ENCODE results near the gene COA4. TPM values are rescaled to one million over a fixed set of nuclear protein-coding genes. Genes with fewer than 3 reads are reported as not detected.

The COA4 gene
- total RNA-seq, 1 donor from 2014 or later: 48.1 TPM

GRCh38 chr11:73866095-73866579 lies 10.5 kb downstream of the COA4 start:
- DNase-seq: no peak
- intact Hi-C loops (cut with DNase I): no loop called here
- H3K4me3 ChIP-seq: no peak overlapping the region
- no peaks in the 10 kb centered on the region for H3K4me1 ChIP-seq
- ATAC-seq: no peak
- H3K36me3 ChIP-seq: peaks cover 20% of the 10 kb centered on the region
- H3K27me3 ChIP-seq: no peaks in the 10 kb centered on the region
- H3K9me3 ChIP-seq: no peaks in the 10 kb centered on the region
- no peak overlapping the region for H3K27ac ChIP-seq
- TF ChIP-seq CTCF (IDR thresholded peaks at IDR 0.05): no peak

- TF ChIP-seq CTCF (IDR thresholded peaks at IDR 0.05): no peak
- ATAC-seq: no peak
- Histone ChIP-seq H3K4me3 (no peak overlapping the region), H3K36me3 (peaks cover 31% of the 10 kb centered on the region), H3K4me1 (no peaks in the 10 kb centered on the region), H3K27me3 (no peaks in the 10 kb centered on the region), H3K27ac (no peak overlapping the region), H3K9me3 (no peaks in the 10 kb centered on the region)
- DNase-seq: no peak
- intact Hi-C loops (cut with DNase I): no loop called here
Measured at GRCh38 chr11:73862986-73863385, 13.7 kb downstream of the COA4 start.

GRCh38 chr11:73860202-73860601 lies 16.4 kb downstream of the COA4 start:
- H3K36me3 ChIP-seq: peaks cover 31% of the 10 kb centered on the region
- ATAC-seq (no peak), DNase-seq (no peak)
- H3K27me3 ChIP-seq: no peaks in the 10 kb centered on the region
- intact Hi-C loops (cut with DNase I): no loop called here
- no peak overlapping the region for H3K4me3 ChIP-seq
- H3K27ac ChIP-seq: no peak overlapping the region
- no peaks in the 10 kb centered on the region for H3K9me3 ChIP-seq
- H3K4me1 ChIP-seq: no peaks in the 10 kb centered on the region
- TF ChIP-seq CTCF (IDR thresholded peaks at IDR 0.05): no peak

GRCh38 chr11:73859671-73860070 lies 17.0 kb downstream of the COA4 start:
- intact Hi-C loops (cut with DNase I): no loop called here
- H3K27ac ChIP-seq: no peak overlapping the region
- TF ChIP-seq CTCF (IDR thresholded peaks at IDR 0.05): no peak
- no peak for ATAC-seq
- peaks cover 35% of the 10 kb centered on the region for H3K36me3 ChIP-seq
- no peak overlapping the region for H3K4me3 ChIP-seq
- no peaks in the 10 kb centered on the region for H3K27me3 ChIP-seq
- DNase-seq: no peak
- no peaks in the 10 kb centered on the region for H3K4me1 ChIP-seq
- no peaks in the 10 kb centered on the region for H3K9me3 ChIP-seq

- H3K9me3 ChIP-seq: no peaks in the 10 kb centered on the region
- DNase-seq: no peak
- H3K27ac ChIP-seq: no peak overlapping the region
- peaks cover 22% of the 10 kb centered on the region for H3K36me3 ChIP-seq
- no peak for TF ChIP-seq CTCF (IDR thresholded peaks at IDR 0.05)
- H3K4me1 ChIP-seq: no peaks in the 10 kb centered on the region
- no peak for ATAC-seq
- intact Hi-C loops (cut with DNase I): no loop called here
- no peak overlapping the region for H3K4me3 ChIP-seq
- H3K27me3 ChIP-seq: no peaks in the 10 kb centered on the region
Measured at GRCh38 chr11:73856031-73856567, 20.5 kb downstream of the COA4 start.

- no peaks in the 10 kb centered on the region for H3K4me1 ChIP-seq
- no peak overlapping the region for H3K27ac ChIP-seq
- ATAC-seq (no peak), DNase-seq (no peak)
- no peaks in the 10 kb centered on the region for H3K27me3 ChIP-seq
- H3K4me3 ChIP-seq: no peak overlapping the region
- peaks cover 8% of the 10 kb centered on the region for H3K36me3 ChIP-seq
- no peak for TF ChIP-seq CTCF (IDR thresholded peaks at IDR 0.05)
- H3K9me3 ChIP-seq: no peaks in the 10 kb centered on the region
- intact Hi-C loops (cut with DNase I): no loop called here
Measured at GRCh38 chr11:73854680-73855079, 22.0 kb downstream of the COA4 start.
